A549 treated with CORT108297 at 1 μM for 4 hours (cell line): ENCODE results near the gene UNC50. TPM values are rescaled to one million over a fixed set of nuclear protein-coding genes. Genes with fewer than 3 reads are reported as not detected.

Experiments
- total RNA-seq: library from RNA; stranded (reverse); fragments of 200-300 nt; extraction: Qiagen RNA extraction; gene quantifications from 5 replicates; pipeline ENCODE4 v1.2.3, GENCODE V29; 2022

Gene UNC50, protein sequence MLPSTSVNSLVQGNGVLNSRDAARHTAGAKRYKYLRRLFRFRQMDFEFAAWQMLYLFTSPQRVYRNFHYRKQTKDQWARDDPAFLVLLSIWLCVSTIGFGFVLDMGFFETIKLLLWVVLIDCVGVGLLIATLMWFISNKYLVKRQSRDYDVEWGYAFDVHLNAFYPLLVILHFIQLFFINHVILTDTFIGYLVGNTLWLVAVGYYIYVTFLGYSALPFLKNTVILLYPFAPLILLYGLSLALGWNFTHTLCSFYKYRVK
- 43.7 to 47.8 TPM (median 46.0 TPM) in 5 replicates for total RNA-seq

GRCh38 chr2:98608116-98608961, at the start of gene UNC50, which contains the start of gene COA5:
Gene UNC50, plus strand, starts transcription at chr2:98608589. Its CDS starts 1,171 bp downstream, at chr2:98609760.
Gene COA5, minus strand, starts transcription at chr2:98608512. Its CDS starts 107 bp downstream, at chr2:98608405.

Other genes with a start within 250 kb of the UNC50 start
- 6.4 to 10.7 TPM (median 9.6 TPM) in 5 replicates for gene INPP4A, start 163.7 kb upstream of the UNC50 start, total RNA-seq
- 20.7 to 25.4 TPM (median 22.2 TPM) in 5 replicates for gene COA5, start 77 bp upstream of the UNC50 start, total RNA-seq
- gene MGAT4A, start 122.5 kb downstream of the UNC50 start, total RNA-seq: 0.98 to 2.1 TPM (median 1.3 TPM) in 5 replicates